Loucy (cell line): ENCODE measurements around the gene FBP2.

Source experiments
- H2AFZ ChIP-seq: fragments of 200-600 bp; sonication (generic); 2 replicates; pipeline ENCODE4 v1.6.0; 2016; ENCODE audit warnings: antibody characterized with exemption, mild to moderate bottlenecking, low read length, moderate library complexity
- H3F3A ChIP-seq: fragments of 200-600 bp; 2 replicates; pipeline ENCODE4 v1.6.0; 2016; ENCODE audit warnings: antibody characterized with exemption, low read depth, mild to moderate bottlenecking
- H3K27me3 ChIP-seq: fragments of 200-600 bp; sonication (generic); 2 replicates; pipeline ENCODE4 v1.6.1; 2014; ENCODE audit warnings: low read length, mild to moderate bottlenecking; ENCODE audit not compliant: insufficient read depth, poor library complexity, severe bottlenecking
- H3K36me3 ChIP-seq: fragments of 200-600 bp; sonication (generic); 2 replicates; pipeline ENCODE4 v1.6.1; 2016; ENCODE audit warnings: low read length; ENCODE audit not compliant: insufficient read depth
- H3K4me1 ChIP-seq: fragments of 200-600 bp; sonication (generic); 2 replicates; pipeline ENCODE4 v1.5.1; 2014; ENCODE audit warnings: low read length, mild to moderate bottlenecking; ENCODE audit not compliant: insufficient read depth, poor library complexity, severe bottlenecking
- H3K4me2 ChIP-seq: fragments of 200-600 bp; sonication (generic); 2 replicates; pipeline ENCODE4 v1.6.0; 2014; ENCODE audit warnings: antibody characterized with exemption, low read length, low read depth, mild to moderate bottlenecking; ENCODE audit not compliant: poor library complexity, severe bottlenecking
- H3K4me3 ChIP-seq: fragments of 200-600 bp; sonication (generic); 2 replicates; pipeline ENCODE4 v1.5.1; 2014; ENCODE audit warnings: low read length, mild to moderate bottlenecking, mixed read lengths; ENCODE audit not compliant: poor library complexity, severe bottlenecking
- H3K79me2 ChIP-seq: fragments of 200-600 bp; sonication (generic); 2 replicates; pipeline ENCODE4 v1.6.1; 2014; ENCODE audit warnings: low read length; ENCODE audit not compliant: insufficient read depth
- H3K9ac ChIP-seq: fragments of 200-600 bp; sonication (generic); 2 replicates; pipeline ENCODE4 v1.6.0; 2014; ENCODE audit warnings: mild to moderate bottlenecking, low read depth, low read length, moderate library complexity; ENCODE audit not compliant: poor library complexity, severe bottlenecking
- H3K9me2 ChIP-seq: fragments of 200-600 bp; sonication (generic); replicated peaks from 2 replicates; pipeline ENCODE4 v1.6.1; 2016; ENCODE audit warnings: low read depth, low read length, mixed read lengths
- H3K9me3 ChIP-seq: fragments of 200-600 bp; sonication (generic); 2 replicates; pipeline ENCODE4 v1.6.1; 2014; ENCODE audit warnings: mild to moderate bottlenecking, antibody characterized with exemption, low read length, low read depth; ENCODE audit not compliant: insufficient read depth
- H4K20me1 ChIP-seq: fragments of 200-600 bp; sonication (generic); 2 replicates; pipeline ENCODE4 v1.6.0; 2014; ENCODE audit warnings: antibody characterized with exemption, low read length, mild to moderate bottlenecking; ENCODE audit not compliant: insufficient read depth, poor library complexity, severe bottlenecking
- CTCF ChIP-seq: fragments of 200-600 bp; sonication (generic); conservative IDR thresholded peaks from 2 replicates; pipeline ENCODE4 v1.5.1; 2014; ENCODE audit warnings: mild to moderate bottlenecking, antibody characterized with exemption, low read length
- EZH2phosphoT487 ChIP-seq: fragments of 200-600 bp; IDR thresholded peaks from 2 replicates; pipeline ENCODE4 v1.6.1; 2018; ENCODE audit warnings: antibody characterized with exemption, mild to moderate bottlenecking, moderate library complexity, borderline replicate concordance

The FBP2 gene

GRCh38 chr9:94533601-94534000 lies 60.0 kb downstream of the FBP2 start:
- H2AFZ ChIP-seq = no peak overlapping the region
- H4K20me1 ChIP-seq = no peaks in the 10 kb centered on the region
- no peaks in the 10 kb centered on the region for H3F3A ChIP-seq
- no peaks in the 10 kb centered on the region for H3K9me3 ChIP-seq
- no peak overlapping the region for H3K4me3 ChIP-seq
- H3K9ac ChIP-seq = no peak overlapping the region
- H3K27me3 ChIP-seq = no peaks in the 10 kb centered on the region
- H3K4me2 ChIP-seq = no peak overlapping the region
- H3K36me3 ChIP-seq = no peaks in the 10 kb centered on the region
- no peaks in the 10 kb centered on the region for H3K9me2 ChIP-seq
- no peaks in the 10 kb centered on the region for H3K4me1 ChIP-seq
- H3K79me2 ChIP-seq = no peaks in the 10 kb centered on the region
- TF ChIP-seq EZH2phosphoT487 (no peak), CTCF (no peak)

DNA sequence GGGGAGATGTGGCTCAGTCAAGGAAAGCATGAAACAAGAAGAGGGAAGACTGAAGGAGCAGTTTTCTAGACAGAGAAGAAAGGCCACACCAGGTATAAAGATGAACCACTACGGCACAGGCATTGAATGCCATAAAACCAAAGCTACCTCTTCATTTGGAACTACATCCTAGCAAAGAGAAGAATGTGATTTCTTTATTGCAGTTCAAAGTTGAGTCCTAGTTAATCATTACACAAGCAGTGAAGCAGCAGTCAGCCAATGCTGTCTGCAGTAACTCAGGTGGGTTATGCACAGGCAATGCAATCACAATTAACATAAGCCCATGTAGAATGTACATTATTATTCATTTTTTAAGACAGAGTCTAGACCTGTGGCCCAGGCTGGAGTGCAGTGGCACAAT lies 60.5 kb downstream of the FBP2 start:
- Histone ChIP-seq H3K27me3 (no peaks in the 10 kb centered on the region), H3K4me1 (no peaks in the 10 kb centered on the region), H3K36me3 (no peaks in the 10 kb centered on the region), H2AFZ (no peak overlapping the region), H3K79me2 (no peaks in the 10 kb centered on the region), H3K9ac (no peak overlapping the region), H3K4me3 (no peak overlapping the region), H3F3A (no peaks in the 10 kb centered on the region), H3K4me2 (no peak overlapping the region), H3K9me3 (no peaks in the 10 kb centered on the region), H4K20me1 (no peaks in the 10 kb centered on the region), H3K9me2 (no peaks in the 10 kb centered on the region)
- TF ChIP-seq EZH2phosphoT487 = no peak
- TF ChIP-seq CTCF = no peak

- no peaks in the 10 kb centered on the region for H3K79me2 ChIP-seq
- TF ChIP-seq CTCF = no peak
- TF ChIP-seq EZH2phosphoT487 = no peak
- no peaks in the 10 kb centered on the region for H4K20me1 ChIP-seq
- no peaks in the 10 kb centered on the region for H3K4me1 ChIP-seq
- H3K9me3 ChIP-seq = no peaks in the 10 kb centered on the region
- H3K4me2 ChIP-seq = no peak overlapping the region
- no peaks in the 10 kb centered on the region for H3K9me2 ChIP-seq
- no peaks in the 10 kb centered on the region for H3K27me3 ChIP-seq
- no peaks in the 10 kb centered on the region for H3K36me3 ChIP-seq
- H2AFZ ChIP-seq = no peak overlapping the region
- no peak overlapping the region for H3K4me3 ChIP-seq
- H3F3A ChIP-seq = no peaks in the 10 kb centered on the region
- no peak overlapping the region for H3K9ac ChIP-seq
These were observed 64.7 kb downstream of the FBP2 start for GRCh38 chr9:94528886-94529285.
